Gastrocnemius medialis (tissue), 4 donors: ENCODE measurements around the gene CACNA1S. TPM values are rescaled to one million over a fixed set of nuclear protein-coding genes. Genes with fewer than 3 reads are reported as not detected.

Source experiments
- ATAC-seq, 2 donors: fragments of 150-250 bp; one replicate each; pipeline ENCODE4 v1.9.1; 2016
- DNase-seq, 2 donors: peaks; one replicate each; pipeline ENCODE4 v3.0.0-alpha.2; 2019
- H3K27ac ChIP-seq, 4 donors: fragments of 200-600 bp; sonication (generic); 1 replicate in 1 of 4; 2 replicates in 3 of 4; pipeline ENCODE4 v1.5.1; 2016 to 2018; ENCODE audit warnings: mild to moderate bottlenecking in 2 of 4, moderate library complexity in 1 of 4
- H3K27me3 ChIP-seq, 3 donors: fragments of 200-600 bp; sonication (generic) in 2 of 3; 1 replicate in 1 of 3; 2 replicates in 2 of 3; pipeline versions ENCODE4 v1.5.1 to v1.6.0; 2016 to 2019; ENCODE audit warnings: mild to moderate bottlenecking in 1 of 3, moderate library complexity in 1 of 3
- H3K36me3 ChIP-seq, 2 donors: fragments of 200-600 bp; sonication (generic) in 1 of 2; one replicate each; pipeline ENCODE4 v1.5.1; 2017 to 2018
- H3K4me1 ChIP-seq, 2 donors: fragments of 200-600 bp; sonication (generic) in 1 of 2; one replicate each; pipeline ENCODE4 v1.5.1; 2016 to 2017; ENCODE audit warnings: mild to moderate bottlenecking in 2 of 2
- H3K4me3 ChIP-seq, 4 donors: fragments of 200-600 bp; sonication (generic) in 3 of 4; 1 replicate in 1 of 4; 2 replicates in 3 of 4; pipeline ENCODE4 v1.5.1; 2016 to 2019; ENCODE audit warnings: mild to moderate bottlenecking in 2 of 4
- H3K9me3 ChIP-seq, 3 donors: fragments of 200-600 bp; sonication (generic) in 2 of 3; 1 replicate in 1 of 3; 2 replicates in 2 of 3; pipeline ENCODE4 v1.5.1; 2016 to 2019
- POLR2A ChIP-seq, 2 donors: fragments of 450-650 bp; IDR thresholded peaks; one replicate each; pipeline ENCODE4 v1.6.1; 2017; ENCODE audit warnings: antibody characterized with exemption in 2 of 2, mild to moderate bottlenecking in 2 of 2, moderate library complexity in 2 of 2
- in situ Hi-C, 4 donors: fragments of 200-750 bp; cut with MboI; loops; one replicate each; pipeline versions ENCODE4 v1.15.0 to v1.8.0; 2017; ENCODE audit warnings: low sequenced_read_pairs in 4 of 4
- intact Hi-C: fragments of 100-400 bp; cut with DNase I; formaldehyde crosslinking; loops from one replicate; pipeline ENCODE4 v1.15.1; 2023; ENCODE audit warnings: low total_unique reads
- total RNA-seq, 4 donors: library from RNA; depleted of rRNA; stranded (reverse); fragments of >200 nt; gene quantifications; one replicate each; pipeline versions ENCODE4 v1.1.0 to v1.2.3, GENCODE V29; 2016
- TF ChIP-seq, protein P1 (sequence below), 5 experiments: fragments of 450-650 bp in 3 of 5; fragments of 200-600 bp in 2 of 5; sonication (generic) in 2 of 5; IDR thresholded peaks in 4 of 5; conservative IDR thresholded peaks in 1 of 5; 1 replicate in 4 of 5; 2 replicates in 1 of 5; pipeline ENCODE4 v1.5.1; 2016 to 2019; ENCODE audit warnings: antibody characterized with exemption in 5 of 5, mild to moderate bottlenecking in 3 of 5, moderate library complexity in 3 of 5

Gene CACNA1S
- total RNA-seq, 4 donors from 2014 or later = 74.3 to 93.5 (median 81.2) TPM

DNA sequence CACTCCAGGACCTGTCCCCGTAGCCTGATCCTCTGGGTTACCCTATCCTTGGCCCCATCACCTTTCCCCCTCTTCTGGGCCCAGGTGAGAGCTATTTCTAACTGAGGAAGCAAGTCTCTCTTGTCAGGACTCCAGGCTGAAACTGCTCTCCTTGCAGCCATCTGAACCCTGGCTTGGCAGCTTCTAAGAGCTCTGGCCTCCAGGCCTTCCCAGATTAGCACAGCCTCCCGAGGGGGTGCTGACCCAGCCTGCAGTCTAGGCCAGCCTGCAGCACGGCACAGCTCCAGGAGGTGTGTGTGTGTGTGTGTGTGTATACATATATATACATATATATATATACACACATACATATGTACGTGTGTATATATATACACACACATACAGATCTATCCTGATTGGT is 17.4 kb downstream of the CACNA1S start:
- no peaks in the 10 kb centered on the region for H3K9me3 ChIP-seq
- ATAC-seq (peak; percentile 65 to 68), DNase-seq (peak; percentile 77 to 94)
- no peaks in the 10 kb centered on the region for H3K36me3 ChIP-seq
- TF ChIP-seq, protein P1, sequence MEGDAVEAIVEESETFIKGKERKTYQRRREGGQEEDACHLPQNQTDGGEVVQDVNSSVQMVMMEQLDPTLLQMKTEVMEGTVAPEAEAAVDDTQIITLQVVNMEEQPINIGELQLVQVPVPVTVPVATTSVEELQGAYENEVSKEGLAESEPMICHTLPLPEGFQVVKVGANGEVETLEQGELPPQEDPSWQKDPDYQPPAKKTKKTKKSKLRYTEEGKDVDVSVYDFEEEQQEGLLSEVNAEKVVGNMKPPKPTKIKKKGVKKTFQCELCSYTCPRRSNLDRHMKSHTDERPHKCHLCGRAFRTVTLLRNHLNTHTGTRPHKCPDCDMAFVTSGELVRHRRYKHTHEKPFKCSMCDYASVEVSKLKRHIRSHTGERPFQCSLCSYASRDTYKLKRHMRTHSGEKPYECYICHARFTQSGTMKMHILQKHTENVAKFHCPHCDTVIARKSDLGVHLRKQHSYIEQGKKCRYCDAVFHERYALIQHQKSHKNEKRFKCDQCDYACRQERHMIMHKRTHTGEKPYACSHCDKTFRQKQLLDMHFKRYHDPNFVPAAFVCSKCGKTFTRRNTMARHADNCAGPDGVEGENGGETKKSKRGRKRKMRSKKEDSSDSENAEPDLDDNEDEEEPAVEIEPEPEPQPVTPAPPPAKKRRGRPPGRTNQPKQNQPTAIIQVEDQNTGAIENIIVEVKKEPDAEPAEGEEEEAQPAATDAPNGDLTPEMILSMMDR (IDR thresholded peaks at IDR 0.05 in 4 of 5, conservative IDR thresholded peaks at IDR 0.05 in 1 of 5) = no peak
- TF ChIP-seq POLR2A (IDR thresholded peaks at IDR 0.05) = no peak
- in situ Hi-C loops (no loop called here), intact Hi-C loops (no loop called here)
- no peaks in the 10 kb centered on the region for H3K27me3 ChIP-seq
- peak overlapping the region; percentile 89 to 98 (median 96) for H3K27ac ChIP-seq
- H3K4me3 ChIP-seq = no peak overlapping the region
- H3K4me1 ChIP-seq = peaks cover 77 to 88% of the 10 kb centered on the region in 2 donors

DNA sequence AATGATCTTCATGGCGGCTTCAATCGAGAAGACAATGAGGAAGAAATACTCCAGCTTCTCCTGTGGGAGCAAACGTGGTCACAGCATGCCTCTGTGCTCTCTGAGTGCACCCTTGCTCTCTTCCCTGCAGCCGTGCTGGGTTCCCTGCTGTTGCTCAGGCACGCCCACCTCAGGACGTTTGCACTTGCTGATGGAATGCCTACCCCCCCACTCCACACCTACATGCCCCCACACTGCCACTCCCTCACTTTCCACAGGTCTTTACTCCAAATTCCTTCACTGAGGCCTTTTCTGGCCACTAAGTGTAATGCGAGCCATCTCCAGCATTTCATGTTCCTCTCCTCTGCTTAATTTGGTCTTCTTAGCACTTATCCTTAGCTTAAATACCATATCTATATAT is 18.3 kb downstream of the CACNA1S start:
- Histone ChIP-seq H3K27ac (peak overlapping the region; percentile 89 to 98 (median 96)), H3K9me3 (no peaks in the 10 kb centered on the region), H3K36me3 (no peaks in the 10 kb centered on the region), H3K4me1 (peaks cover 71 to 86% of the 10 kb centered on the region in 2 donors), H3K4me3 (no peak overlapping the region), H3K27me3 (no peaks in the 10 kb centered on the region)
- ATAC-seq (no peak), DNase-seq (no peak)
- in situ Hi-C loops = no loop called here
- TF ChIP-seq POLR2A (IDR thresholded peaks at IDR 0.05) = no peak
- TF ChIP-seq, protein P1 (IDR thresholded peaks at IDR 0.05 in 4 of 5, conservative IDR thresholded peaks at IDR 0.05 in 1 of 5) = no peak
- intact Hi-C loops = no loop called here

DNA sequence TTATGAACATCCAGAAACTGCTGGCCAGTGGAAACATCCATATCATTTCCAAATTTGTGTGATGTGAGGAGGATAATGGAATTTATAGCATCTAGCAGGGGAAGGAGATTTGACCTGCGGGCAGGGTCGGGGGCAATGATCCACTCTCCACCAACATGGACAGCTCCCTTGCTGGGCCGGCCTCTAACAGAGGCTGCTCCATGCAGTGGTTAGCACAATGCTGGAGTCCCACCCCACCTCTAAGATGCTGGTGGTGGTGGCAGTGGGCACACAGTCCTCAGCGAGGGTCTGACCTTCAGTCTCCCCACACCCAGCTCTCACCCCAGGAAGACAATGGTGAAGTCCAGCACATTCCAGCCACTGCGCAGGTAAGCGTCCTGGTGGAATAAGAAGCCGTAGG is 18.7 kb downstream of the CACNA1S start:
- Histone ChIP-seq H3K27me3 (no peaks in the 10 kb centered on the region), H3K4me3 (no peak overlapping the region), H3K4me1 (peaks cover 67 to 82% of the 10 kb centered on the region in 2 donors), H3K9me3 (no peaks in the 10 kb centered on the region), H3K36me3 (no peaks in the 10 kb centered on the region), H3K27ac (peak overlapping the region; percentile 89 to 98 (median 96))
- intact Hi-C loops (no loop called here), in situ Hi-C loops (no loop called here)
- ATAC-seq (no peak), DNase-seq (no peak)
- TF ChIP-seq, protein P1 (IDR thresholded peaks at IDR 0.05 in 4 of 5, conservative IDR thresholded peaks at IDR 0.05 in 1 of 5) = no peak
- no peak for TF ChIP-seq POLR2A (IDR thresholded peaks at IDR 0.05)

DNA sequence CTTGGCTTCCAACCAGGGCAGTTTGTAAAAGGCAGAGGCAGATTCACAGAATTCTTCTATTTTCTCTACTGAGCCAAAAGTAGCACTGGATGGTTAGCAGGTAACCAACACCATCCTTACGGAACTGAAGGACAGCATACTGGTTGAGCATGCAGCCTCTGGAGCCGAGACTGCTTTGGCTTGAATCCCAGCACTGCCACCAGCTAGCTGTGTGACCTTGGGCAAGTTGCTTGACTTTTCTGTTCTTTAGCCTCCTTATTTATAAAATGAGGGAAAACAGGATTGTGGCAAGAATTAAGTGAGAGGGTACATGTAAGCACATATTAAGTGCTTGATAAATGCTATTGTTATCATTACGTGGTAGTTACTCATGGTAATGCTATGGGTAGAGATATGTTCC is 19.5 kb downstream of the CACNA1S start:
- Histone ChIP-seq H3K27ac (peak overlapping the region; percentile 89 to 98 (median 96)), H3K4me3 (no peak overlapping the region), H3K4me1 (peaks cover 59 to 73% of the 10 kb centered on the region in 2 donors), H3K36me3 (no peaks in the 10 kb centered on the region), H3K27me3 (no peaks in the 10 kb centered on the region), H3K9me3 (no peaks in the 10 kb centered on the region)
- in situ Hi-C loops = no loop called here
- intact Hi-C loops = no loop called here
- no peak for TF ChIP-seq POLR2A (IDR thresholded peaks at IDR 0.05)
- TF ChIP-seq, protein P1 (IDR thresholded peaks at IDR 0.05 in 4 of 5, conservative IDR thresholded peaks at IDR 0.05 in 1 of 5) = no peak
- no peak for DNase-seq
- no peak for ATAC-seq

DNA sequence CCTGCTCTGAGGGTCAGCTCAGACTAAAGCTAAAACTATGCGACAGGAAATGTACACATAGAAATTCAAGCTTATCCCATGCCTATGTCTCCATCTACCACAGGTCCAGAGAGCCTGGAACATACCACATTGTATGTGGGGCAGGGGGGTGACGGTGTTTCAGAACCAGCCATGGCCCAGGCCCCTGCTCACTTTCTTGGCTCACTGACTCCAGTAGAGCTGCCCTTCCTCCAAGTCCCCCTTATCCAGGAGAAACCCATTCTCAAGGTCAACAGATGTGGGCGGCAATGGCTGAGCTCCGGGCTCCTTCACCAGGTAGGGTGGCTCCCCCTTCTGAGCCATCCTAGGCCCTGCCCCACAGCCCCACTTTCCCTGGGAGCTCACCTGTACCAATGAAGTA is 21.0 kb downstream of the CACNA1S start:
- Histone ChIP-seq H3K4me1 (peaks cover 44 to 59% of the 10 kb centered on the region in 2 donors), H3K27ac (peak overlapping the region; percentile 89 to 98 (median 96)), H3K27me3 (no peaks in the 10 kb centered on the region), H3K36me3 (no peaks in the 10 kb centered on the region), H3K4me3 (no peak overlapping the region), H3K9me3 (no peaks in the 10 kb centered on the region)
- intact Hi-C loops (no loop called here), in situ Hi-C loops (no loop called here)
- no peak for TF ChIP-seq POLR2A (IDR thresholded peaks at IDR 0.05)
- TF ChIP-seq, protein P1 (IDR thresholded peaks at IDR 0.05 in 4 of 5, conservative IDR thresholded peaks at IDR 0.05 in 1 of 5) = no peak
- DNase-seq = no peak
- ATAC-seq = no peak
